Right ventricle myocardium inferior (tissue), 1 donor: ENCODE results near the gene PRAMEF26. TPM values are rescaled to one million over a fixed set of nuclear protein-coding genes. Genes with fewer than 3 reads are reported as not detected.
"Not testable (repeated sequence)": the region's sequence is repeated elsewhere in the genome, so short reads cannot be mapped to it uniquely, and the experiment has no call there.

ENCODE experiments used
- ATAC-seq: fragments of 200-7000 bp; cut with Tn5 transposase; one replicate; pipeline ENCODE4 v1.9.1; 2020; ENCODE audit warnings: mild to moderate bottlenecking, moderate library complexity
- DNase-seq: peaks from one replicate; pipeline ENCODE4 v3.0.0; 2021; ENCODE audit errors: missing footprints
- intact Hi-C: fragments of 100-400 bp; cut with DNase I; formaldehyde crosslinking; loops from one replicate; pipeline ENCODE4 v1.11.0; 2022
- long read RNA-seq: library from polyadenylated mRNA; unstranded; transcript quantifications from one replicate; pipeline ENCODE4 v2.0.0, GENCODE V29; 2021
- total RNA-seq: library from RNA; stranded (reverse); fragmentation: NEBNext Ultra II Directional; extraction: Animal tissue kit (Norgen Biotek cat#: 25700); gene quantifications from one replicate; pipeline ENCODE4 v1.2.1, GENCODE V29; 2021
- donor health status: DM: no; HTN: yes; CAD: no; lungs with severe emphysema.

The PRAMEF26 gene
- not detected for total RNA-seq
- long read RNA-seq, result 0 reads

DNA sequence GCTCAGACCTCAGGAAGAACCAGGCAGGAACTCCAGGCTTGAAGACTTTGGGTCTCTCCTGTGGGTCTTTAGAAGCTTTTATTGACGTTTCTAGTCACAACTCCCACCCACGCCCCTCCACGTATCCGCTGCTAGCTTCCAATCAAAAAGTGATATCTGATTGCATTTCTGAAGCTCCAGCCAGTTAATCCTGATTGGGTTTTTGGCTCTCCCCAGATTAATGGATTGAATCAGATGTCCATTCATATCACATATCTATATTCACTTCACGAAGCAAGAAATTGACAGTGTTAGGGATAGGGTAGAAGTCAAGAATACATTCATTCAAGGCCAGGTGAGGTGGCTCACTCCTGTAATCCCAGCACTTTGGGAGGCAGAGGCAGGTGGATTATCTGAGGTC lies at the start of gene PRAMEF26:
TSS of gene PRAMEF26 (minus strand) at position 101 of the 400 bp plus-strand sequence. CDS start 2,914 bp downstream, outside the sequence.
- DNase-seq, intact Hi-C loops, ATAC-seq: not testable (repeated sequence)

DNA sequence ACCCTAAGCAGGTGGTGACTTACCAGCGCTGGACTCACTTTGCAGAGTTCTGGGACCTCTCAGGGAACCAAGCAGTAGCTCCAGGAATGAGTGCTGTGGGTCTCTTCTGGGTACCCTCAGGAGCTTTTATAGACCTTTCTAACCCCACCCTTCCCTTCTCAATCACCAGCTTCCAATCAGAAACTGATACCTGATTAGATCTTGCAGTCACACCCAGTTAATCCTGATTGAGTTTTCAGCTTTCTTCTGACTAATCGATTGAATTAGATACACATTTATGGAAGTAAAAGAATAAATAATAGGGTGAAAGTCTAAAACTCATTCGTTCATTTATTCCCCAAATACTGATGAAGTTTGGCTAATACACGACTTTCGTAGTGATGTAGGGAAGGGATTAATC lies 45.5 kb upstream of the PRAMEF26 start, which contains the start of gene PRAMEF13:
TSS of gene PRAMEF13 (minus strand) at position 101 of the 400 bp plus-strand sequence. CDS start 1,820 bp downstream, outside the sequence.
- ATAC-seq, intact Hi-C loops, DNase-seq: not testable (repeated sequence)

DNA sequence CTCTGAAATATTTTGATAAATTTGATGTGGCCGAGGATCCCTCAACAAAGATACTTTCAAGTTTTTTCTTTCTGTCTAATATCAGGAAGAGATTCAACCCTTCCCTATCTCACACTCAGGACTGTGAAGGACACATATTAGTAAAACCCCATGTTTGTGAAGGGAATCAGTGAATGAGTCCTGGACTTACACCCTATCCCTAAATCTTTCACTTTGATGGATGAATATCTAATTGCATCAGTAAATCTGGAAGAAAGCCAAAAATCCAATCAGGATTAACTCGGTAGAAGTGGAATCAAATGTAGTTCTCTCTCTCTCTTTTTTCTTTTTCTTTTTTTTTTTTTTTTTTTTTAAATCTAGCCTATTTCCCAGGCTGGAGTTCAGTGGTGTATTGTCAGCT lies 15.7 kb upstream of the PRAMEF26 start, which contains the start of gene PRAMEF9:
TSS of gene PRAMEF9 (plus strand) at position 301 of the 400 bp plus-strand sequence. CDS start 3,433 bp downstream, outside the sequence.
- DNase-seq, intact Hi-C loops, ATAC-seq: not testable (repeated sequence)

DNA sequence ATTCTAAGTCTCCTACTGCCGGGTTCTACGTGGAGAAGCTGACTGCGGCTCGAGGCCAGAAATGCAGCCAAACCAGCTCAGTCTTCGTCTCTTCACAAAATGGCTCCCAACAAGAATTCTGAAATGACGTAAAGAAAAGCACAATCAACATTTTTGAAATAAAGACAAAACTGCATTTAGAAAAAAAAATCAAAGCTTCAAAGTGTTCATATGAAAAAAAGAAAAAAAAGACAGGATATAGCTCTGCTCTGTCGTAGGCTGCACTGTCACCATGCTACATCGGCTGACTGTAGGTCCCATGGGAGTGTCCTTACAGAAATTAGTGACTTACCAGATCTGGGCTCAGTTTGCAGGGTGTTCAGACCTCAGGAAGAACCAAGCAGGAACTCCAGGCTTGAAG lies 9.7 kb upstream of the PRAMEF26 start, which contains the start of gene HNRNPCL4:
TSS of gene HNRNPCL4 (minus strand) at position 101 of the 400 bp plus-strand sequence. CDS start 164 bp downstream, outside the sequence.
- ATAC-seq, intact Hi-C loops, DNase-seq: not testable (repeated sequence)

DNA sequence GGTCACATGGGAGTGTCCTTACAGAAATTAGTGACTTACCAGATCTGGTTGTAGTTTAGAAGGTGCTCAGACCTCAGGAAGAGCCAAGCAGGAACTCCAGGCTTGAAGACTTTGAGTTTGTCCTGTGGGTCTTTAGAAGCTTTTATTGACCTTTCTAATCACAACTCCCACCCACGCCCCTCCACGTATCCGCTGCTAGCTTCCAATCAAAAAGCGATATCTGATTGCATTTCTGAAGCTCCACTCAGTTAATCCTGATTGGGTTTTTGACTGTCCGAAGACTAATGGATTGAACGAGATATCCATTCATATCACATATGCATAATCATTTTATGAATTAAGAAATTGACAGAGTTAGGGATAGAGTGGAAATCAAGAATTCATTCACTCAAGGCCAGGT lies 39.1 kb downstream of the PRAMEF26 start, which contains the start of gene HNRNPCL2:
TSS of gene HNRNPCL2 (minus strand) at position 101 of the 400 bp plus-strand sequence. CDS start 454 bp downstream, outside the sequence.
- ATAC-seq, intact Hi-C loops, DNase-seq: not testable (repeated sequence)

Other genes starting within 250 kb of the PRAMEF26 start
- not detected for gene PRAMEF7, start 239.4 kb downstream of the PRAMEF26 start, total RNA-seq
- gene PRAMEF6, start 208.4 kb downstream of the PRAMEF26 start, total RNA-seq, result not detected
- not detected for gene PRAMEF27, start 99.4 kb downstream of the PRAMEF26 start, total RNA-seq
- not detected for gene HNRNPCL3, start 95.2 kb downstream of the PRAMEF26 start, total RNA-seq
- not detected for gene PRAMEF25, start 85.2 kb downstream of the PRAMEF26 start, total RNA-seq
- gene HNRNPCL2, start 39.2 kb downstream of the PRAMEF26 start, total RNA-seq, result not detected
- gene HNRNPCL4, start 9.6 kb upstream of the PRAMEF26 start, total RNA-seq, result not detected
- not detected for gene PRAMEF9, start 15.8 kb upstream of the PRAMEF26 start, total RNA-seq
- gene PRAMEF13, start 45.4 kb upstream of the PRAMEF26 start, total RNA-seq, result not detected
- not detected for gene PRAMEF18, start 70.1 kb upstream of the PRAMEF26 start, total RNA-seq
- not detected for gene PRAMEF5, start 98.2 kb upstream of the PRAMEF26 start, total RNA-seq
- gene PRAMEF8, start 129.1 kb upstream of the PRAMEF26 start, total RNA-seq, result not detected
- not detected for gene PRAMEF33, start 147.5 kb upstream of the PRAMEF26 start, total RNA-seq
- not detected for gene PRAMEF15, start 159.6 kb upstream of the PRAMEF26 start, total RNA-seq
- gene PRAMEF14, start 191.1 kb upstream of the PRAMEF26 start, total RNA-seq, result not detected
- not detected for gene PRAMEF19, start 215.9 kb upstream of the PRAMEF26 start, total RNA-seq
- gene PRAMEF17, start 233.6 kb upstream of the PRAMEF26 start, total RNA-seq, result not detected